ENCODE measurements around the gene TLX3. TPM values are rescaled to one million over a fixed set of nuclear protein-coding genes. Genes with fewer than 3 reads are reported as not detected.
"Not testable (repeated sequence)": the region's sequence is repeated elsewhere in the genome, so short reads cannot be mapped to it uniquely, and the experiment has no call there.

TLX3 gene
- total and polyA plus RNA-seq, 12 donors, result 0.17 TPM; not detected in 11

DNA sequence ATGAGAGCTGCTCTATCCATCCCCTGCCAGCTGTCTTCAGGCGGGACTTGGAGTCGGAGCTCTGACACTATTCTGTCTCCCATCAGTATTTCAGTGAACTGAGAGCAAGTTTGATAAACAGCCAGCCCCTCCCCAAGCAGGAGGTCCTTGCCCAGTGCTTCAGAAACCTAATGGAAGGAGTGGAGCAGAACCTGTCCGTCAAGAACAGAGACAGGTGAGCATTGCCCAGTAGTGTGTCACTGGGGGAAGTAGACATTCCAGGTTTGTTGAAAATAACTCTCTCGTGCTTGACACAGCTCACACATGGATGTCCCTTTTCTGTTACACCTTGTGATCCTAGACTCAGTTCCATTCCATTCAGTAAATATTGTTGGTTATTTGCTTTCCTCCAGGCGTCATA lies 13.2 kb upstream of the TLX3 start:
- intact Hi-C loops (cut with DNase I), result no loop called here
- TF ChIP-seq POLR2A (IDR thresholded peaks at IDR 0.05) (no peak), CTCF (IDR thresholded peaks at IDR 0.05) (no peak)
- Histone ChIP-seq H3K9me3 (replicated peaks in 1 of 3) (no peaks in the 10 kb centered on the region), H3K27ac (no peak overlapping the region), H3K4me3 (no peak overlapping the region), H3K36me3 (replicated peaks in 1 of 2) (no peaks in the 10 kb centered on the region), H3K27me3 (no peaks in the 10 kb centered on the region), H3K4me1 (replicated peaks in 1 of 2) (peaks cover 0 to 5% of the 10 kb centered on the region in 2 donors)
- 92 to 97% (median 95%) methylated on average over 5 of the region's 5 CpGs for WGBS, 4 donors
- DNase-seq, result no peak

DNA sequence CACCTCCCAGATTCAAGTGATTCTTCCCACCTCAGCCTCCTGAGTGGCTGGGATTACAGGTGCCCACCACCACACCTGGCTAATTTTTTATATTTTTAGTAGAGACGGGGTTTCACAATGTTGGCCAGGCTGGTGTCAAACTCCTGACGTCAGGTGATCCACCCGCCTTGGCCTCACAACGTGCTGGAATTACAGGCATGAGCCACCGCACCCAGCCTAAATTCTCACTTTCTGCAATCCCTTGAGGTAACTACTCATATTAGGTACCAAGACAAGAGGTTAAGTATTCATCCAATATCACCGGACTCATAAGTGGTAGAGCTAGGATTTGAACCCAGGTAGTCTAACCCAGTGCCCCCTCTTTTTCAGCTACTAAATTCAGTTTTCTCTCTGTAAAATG lies 11.1 kb upstream of the TLX3 start:
- H3K36me3 ChIP-seq (replicated peaks in 1 of 2); H3K27ac ChIP-seq; H3K4me1 ChIP-seq (replicated peaks in 1 of 2); intact Hi-C loops (cut with DNase I); H3K27me3 ChIP-seq; H3K4me3 ChIP-seq; H3K9me3 ChIP-seq (replicated peaks in 1 of 3); DNase-seq: not testable (repeated sequence)
- 86 to 99% (median 94%) methylated on average over 6 of the region's 6 CpGs for WGBS, 4 donors

DNA sequence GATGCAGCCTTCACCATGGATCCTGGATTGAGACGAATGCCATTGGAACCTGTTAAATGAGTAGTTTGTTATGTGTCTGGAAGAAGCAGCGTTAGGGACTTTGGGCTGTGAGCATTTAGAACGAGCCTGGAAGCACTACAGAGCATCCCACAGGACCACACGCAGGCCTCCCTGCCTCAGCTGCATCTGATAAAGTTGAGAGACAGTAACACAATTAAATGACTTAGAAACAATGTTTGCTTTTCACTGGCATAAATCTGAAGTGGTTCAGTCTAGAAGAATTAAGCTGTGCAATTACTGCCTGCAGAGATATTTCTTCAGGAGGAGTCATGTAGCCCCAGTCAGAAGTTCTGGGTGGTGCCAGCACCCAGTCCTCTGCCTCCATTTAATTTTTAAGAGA lies 9.8 kb upstream of the TLX3 start:
- WGBS, 4 donors, result 86 to 91% (median 88%) methylated on average over 4 of the region's 4 CpGs
- no peak overlapping the region for H3K27ac ChIP-seq
- TF ChIP-seq POLR2A (IDR thresholded peaks at IDR 0.05) (no peak), CTCF (IDR thresholded peaks at IDR 0.05) (no peak)

GRCh38 chr5:171299851-171300250 lies 9.2 kb upstream of the TLX3 start:
- no peak for DNase-seq
- Histone ChIP-seq H3K4me1 (replicated peaks in 1 of 2) (peaks cover 0 to 5% of the 10 kb centered on the region in 2 donors), H3K9me3 (replicated peaks in 1 of 3) (no peaks in the 10 kb centered on the region), H3K4me3 (no peak overlapping the region), H3K27me3 (no peaks in the 10 kb centered on the region), H3K27ac (no peak overlapping the region), H3K36me3 (replicated peaks in 1 of 2) (no peaks in the 10 kb centered on the region)
- TF ChIP-seq CTCF (IDR thresholded peaks at IDR 0.05) (no peak), POLR2A (IDR thresholded peaks at IDR 0.05) (no peak)
- intact Hi-C loops (cut with DNase I), result no loop called here
- 89 to 95% (median 92%) methylated on average over 2 of the region's 2 CpGs for WGBS, 4 donors

More for the DNA sequence above, 9.8 kb upstream of the TLX3 start:
- no peak for DNase-seq
- H3K9me3 ChIP-seq (replicated peaks in 1 of 3), result no peaks in the 10 kb centered on the region
- no peaks in the 10 kb centered on the region for H3K27me3 ChIP-seq
- intact Hi-C loops (cut with DNase I), result no loop called here
- no peaks in the 10 kb centered on the region for H3K36me3 ChIP-seq (replicated peaks in 1 of 2)
- peaks cover 0 to 5% of the 10 kb centered on the region in 2 donors for H3K4me1 ChIP-seq (replicated peaks in 1 of 2)
- no peak overlapping the region for H3K4me3 ChIP-seq

DNA sequence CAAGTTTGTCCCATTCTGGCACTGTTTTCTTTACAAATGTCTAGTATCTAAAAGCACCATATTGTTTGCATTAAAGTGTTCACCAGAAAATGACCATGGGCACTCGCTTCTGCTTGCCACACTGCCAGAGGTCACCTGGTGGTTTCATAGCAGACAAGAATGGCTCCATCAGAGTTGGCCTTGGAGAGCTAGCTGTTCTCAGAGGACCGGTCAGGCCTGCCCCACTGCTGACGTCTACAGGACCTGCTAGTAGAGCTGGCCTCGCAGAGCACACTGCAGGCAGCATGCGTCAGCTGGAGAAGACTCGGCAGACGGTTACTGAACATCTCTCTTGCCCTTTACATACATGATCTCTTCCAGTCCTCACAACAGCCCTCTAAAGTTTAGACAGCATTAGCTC lies 8.7 kb upstream of the TLX3 start:
- TF ChIP-seq CTCF (IDR thresholded peaks at IDR 0.05) (no peak), POLR2A (IDR thresholded peaks at IDR 0.05) (no peak)
- H3K4me3 ChIP-seq, result no peak overlapping the region
- H3K9me3 ChIP-seq (replicated peaks in 1 of 3), result no peaks in the 10 kb centered on the region
- DNase-seq, result no peak
- H3K4me1 ChIP-seq (replicated peaks in 1 of 2), result peaks cover 0 to 4% of the 10 kb centered on the region in 2 donors
- H3K27ac ChIP-seq, result no peak overlapping the region
- intact Hi-C loops (cut with DNase I), result no loop called here
- H3K36me3 ChIP-seq (replicated peaks in 1 of 2), result no peaks in the 10 kb centered on the region
- WGBS, 4 donors, result 93 to 96% (median 95%) methylated on average over 5 to 7 of the region's 7 CpGs
- H3K27me3 ChIP-seq, result no peaks in the 10 kb centered on the region

Measured in adrenal gland (tissue), 12 donors.